ENCODE results near the gene SYT2.
"Not testable (repeated sequence)": the region's sequence is repeated elsewhere in the genome, so short reads cannot be mapped to it uniquely, and the experiment has no call there.

DNA sequence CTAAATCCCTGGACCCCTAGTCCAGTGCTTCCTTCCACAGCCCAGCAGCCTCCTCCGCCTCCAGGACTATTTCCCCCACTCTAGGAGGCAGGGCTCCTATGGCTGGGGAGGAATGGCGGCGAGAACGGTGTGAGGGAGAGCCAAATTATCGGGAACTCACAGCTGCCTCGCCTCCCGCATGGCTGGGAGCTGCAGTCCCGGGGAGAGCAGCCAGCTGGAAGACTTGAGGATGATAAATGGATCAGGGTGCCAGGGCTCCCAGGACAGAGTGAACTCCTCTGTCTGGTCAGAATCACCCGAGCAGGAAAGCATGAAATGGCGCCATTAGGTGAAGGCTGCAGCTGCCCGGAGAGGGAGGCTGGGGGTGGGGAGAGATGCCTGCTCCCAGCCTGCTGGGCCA is 91.2 kb downstream of the SYT2 start:
- TF ChIP-seq, protein P1, sequence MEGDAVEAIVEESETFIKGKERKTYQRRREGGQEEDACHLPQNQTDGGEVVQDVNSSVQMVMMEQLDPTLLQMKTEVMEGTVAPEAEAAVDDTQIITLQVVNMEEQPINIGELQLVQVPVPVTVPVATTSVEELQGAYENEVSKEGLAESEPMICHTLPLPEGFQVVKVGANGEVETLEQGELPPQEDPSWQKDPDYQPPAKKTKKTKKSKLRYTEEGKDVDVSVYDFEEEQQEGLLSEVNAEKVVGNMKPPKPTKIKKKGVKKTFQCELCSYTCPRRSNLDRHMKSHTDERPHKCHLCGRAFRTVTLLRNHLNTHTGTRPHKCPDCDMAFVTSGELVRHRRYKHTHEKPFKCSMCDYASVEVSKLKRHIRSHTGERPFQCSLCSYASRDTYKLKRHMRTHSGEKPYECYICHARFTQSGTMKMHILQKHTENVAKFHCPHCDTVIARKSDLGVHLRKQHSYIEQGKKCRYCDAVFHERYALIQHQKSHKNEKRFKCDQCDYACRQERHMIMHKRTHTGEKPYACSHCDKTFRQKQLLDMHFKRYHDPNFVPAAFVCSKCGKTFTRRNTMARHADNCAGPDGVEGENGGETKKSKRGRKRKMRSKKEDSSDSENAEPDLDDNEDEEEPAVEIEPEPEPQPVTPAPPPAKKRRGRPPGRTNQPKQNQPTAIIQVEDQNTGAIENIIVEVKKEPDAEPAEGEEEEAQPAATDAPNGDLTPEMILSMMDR (IDR thresholded peaks at IDR 0.05), result not testable (repeated sequence)
- TF ChIP-seq POLR2A, EP300 (IDR thresholded peaks at IDR 0.05): not testable (repeated sequence)
